MCF 10A (cell line): ENCODE data around the gene PSRC1. TPM values are rescaled to one million over a fixed set of nuclear protein-coding genes. Genes with fewer than 3 reads are reported as not detected.
"Not testable (repeated sequence)": the region's sequence is repeated elsewhere in the genome, so short reads cannot be mapped to it uniquely, and the experiment has no call there.

ENCODE experiments used
- BruUV-seq: library from RNA; stranded (reverse); fragments of 400-500 nt; replicated peaks from 2 replicates; lab custom pipeline; 2021; lab: Mats Ljungman, UMichigan
- CTCF ChIA-PET: fragments of 300-600 bp; sonication (Branson Sonifier 250); formaldehyde crosslinking; extraction: SDS; loops from one replicate; lab custom pipeline; 2021; ENCODE audit warnings: antibody characterized with exemption, inconsistent platforms; lab: Yijun Ruan, JAX
- POLR2A ChIA-PET: fragments of 300-600, 350-650 bp; sonication (Branson Sonifier 250); formaldehyde crosslinking; extraction: SDS; loops from one replicate; lab custom pipeline; 2020; ENCODE audit warnings: antibody characterized with exemption, inconsistent platforms; lab: Yijun Ruan, JAX
- DNase-seq: peaks from one replicate; pipeline ENCODE4 v3.0.0-alpha.2; 2018; ENCODE audit not compliant: unreplicated experiment
- H3K27ac Mint-ChIP-seq: one replicate; pipeline ENCODE4 v1.8.0; 2022; ENCODE audit warnings: mild to moderate bottlenecking, low read depth, mixed read lengths; ENCODE audit not compliant: unreplicated experiment
- H3K27me3 Mint-ChIP-seq: one replicate; pipeline ENCODE4 v1.8.0; 2022; ENCODE audit warnings: mixed read lengths; ENCODE audit not compliant: insufficient read depth, unreplicated experiment
- H3K36me3 Mint-ChIP-seq: one replicate; pipeline ENCODE4 v1.8.0; 2022; ENCODE audit warnings: mild to moderate bottlenecking, moderate library complexity, mixed read lengths; ENCODE audit not compliant: insufficient read depth, unreplicated experiment
- H3K4me1 Mint-ChIP-seq: one replicate; pipeline ENCODE4 v1.8.0; 2022; ENCODE audit warnings: mixed read lengths; ENCODE audit not compliant: insufficient read depth, unreplicated experiment
- H3K4me3 Mint-ChIP-seq: one replicate; pipeline ENCODE4 v1.8.0; 2022; ENCODE audit warnings: mild to moderate bottlenecking, moderate library complexity, mixed read lengths; ENCODE audit not compliant: unreplicated experiment
- H3K9me3 Mint-ChIP-seq: one replicate; pipeline ENCODE4 v1.8.0; 2022; ENCODE audit warnings: mixed read lengths; ENCODE audit not compliant: unreplicated experiment
- CTCF ChIP-seq: fragments of 200-600 bp; IDR thresholded peaks from one replicate; pipeline ENCODE4 v1.8.0; 2022; ENCODE audit warnings: antibody characterized with exemption, mild to moderate bottlenecking; ENCODE audit not compliant: unreplicated experiment
- intact Hi-C: fragments of 100-400 bp; cut with micrococcal nuclease; formaldehyde crosslinking; loops from 2 replicates; pipeline ENCODE4 v1.14.1; 2022
- total RNA-seq: library from RNA; stranded (reverse); gene quantifications from 2 replicates; pipeline ENCODE4 v1.2.3, GENCODE V29; 2022

The PSRC1 gene
- total RNA-seq, 1 experiment from 2014 or later = 19.4 TPM

- no peak for DNase-seq
- ChIA-PET CTCF (interaction anchor here (1.1 kb wide), 1 partner anchor 91 kb away, joined by 4 read pairs; no protein-coding TSS in a partner anchor), POLR2A (no interaction called here)
- H3K27ac Mint-ChIP-seq = no peak overlapping the region
- no peak for TF ChIP-seq CTCF
- intact Hi-C loops = no loop called here
- H3K9me3 Mint-ChIP-seq = no peaks in the 10 kb centered on the region
- no peaks in the 10 kb centered on the region for H3K27me3 Mint-ChIP-seq
- peaks cover 4% of the 10 kb centered on the region for H3K36me3 Mint-ChIP-seq
- no peak overlapping the region for H3K4me3 Mint-ChIP-seq
- H3K4me1 Mint-ChIP-seq = peaks cover under 1% of the 10 kb centered on the region
- no TSS peak for BruUV-seq
These were observed 24.5 kb upstream of the PSRC1 start for GRCh38 chr1:109307274-109308021.

GRCh38 chr1:109306832-109307273, 23.9 kb upstream of the PSRC1 start, which contains the start of gene MYBPHL:
Gene MYBPHL (minus strand): TSS chr1:109307011. CDS start chr1:109306991, 20 bp downstream.
- no peak for DNase-seq
- intact Hi-C loops = no loop called here
- TF ChIP-seq CTCF = no peak
- POLR2A ChIA-PET = interaction anchor here (0.8 kb wide), 1 partner anchor 64 kb away, joined by 5 read pairs; no protein-coding TSS in a partner anchor
- no TSS peak for BruUV-seq
- Mint-ChIP-seq H3K4me1 (no peaks in the 10 kb centered on the region), H3K27me3 (no peaks in the 10 kb centered on the region), H3K9me3 (no peaks in the 10 kb centered on the region), H3K36me3 (peaks cover 4% of the 10 kb centered on the region), H3K4me3 (no peak within 1 kb of the TSS), H3K27ac (no peak within 1 kb of the TSS)
- CTCF ChIA-PET = interaction anchor here (1.1 kb wide), 1 partner anchor 92 kb away, joined by 4 read pairs; no protein-coding TSS in a partner anchor

- CTCF ChIA-PET = interaction anchor here (1.9 kb wide), 1 partner anchor 29 kb away, joined by 7 read pairs; no protein-coding TSS in a partner anchor
- BruUV-seq, H3K36me3 Mint-ChIP-seq, DNase-seq, POLR2A ChIA-PET, H3K9me3 Mint-ChIP-seq, intact Hi-C loops, H3K27ac Mint-ChIP-seq, H3K27me3 Mint-ChIP-seq, H3K4me3 Mint-ChIP-seq, H3K4me1 Mint-ChIP-seq: not testable (repeated sequence)
These were observed 23.0 kb upstream of the PSRC1 start for GRCh38 chr1:109305991-109306390.

- ChIA-PET CTCF (interaction anchor here (1.2 to 1.9 kb wide), 2 partner anchors 11 to 28 kb away, joined by 4 to 7 read pairs; no protein-coding TSS in a partner anchor), POLR2A (interaction anchor here (0.6 kb wide), 2 partner anchors 17 to 35 kb away, joined by 3 to 4 read pairs; no protein-coding TSS in a partner anchor)
- Mint-ChIP-seq H3K27ac (no peak overlapping the region), H3K9me3 (no peaks in the 10 kb centered on the region), H3K27me3 (no peaks in the 10 kb centered on the region), H3K4me3 (no peak overlapping the region), H3K4me1 (peaks cover 4% of the 10 kb centered on the region), H3K36me3 (no peaks in the 10 kb centered on the region)
- no peak for DNase-seq
- no TSS peak for BruUV-seq
- intact Hi-C loops = no loop called here
- TF ChIP-seq CTCF = no peak
These were observed 21.4 kb upstream of the PSRC1 start for GRCh38 chr1:109304226-109304920.
